Upper lobe of right lung (tissue), 1 donor: ENCODE measurements around the gene PLEKHM3. TPM values are rescaled to one million over a fixed set of nuclear protein-coding genes. Genes with fewer than 3 reads are reported as not detected.

ENCODE experiments used
- ATAC-seq: fragments of 200-7000 bp; cut with Tn5 transposase; one replicate; pipeline ENCODE4 v1.9.1; 2020; ENCODE audit warnings: mild to moderate bottlenecking, moderate library complexity
- DNase-seq: peaks from one replicate; pipeline ENCODE4 v3.0.0-alpha.2; 2020
- H3K27ac ChIP-seq: fragments of 200-600 bp; one replicate; pipeline ENCODE4 v1.8.0; 2022
- H3K27me3 ChIP-seq: fragments of 200-600 bp; one replicate; pipeline ENCODE4 v1.8.0; 2022; ENCODE audit warnings: mild to moderate bottlenecking
- H3K36me3 ChIP-seq: fragments of 200-600 bp; one replicate; pipeline ENCODE4 v1.8.0; 2022
- H3K4me1 ChIP-seq: fragments of 200-600 bp; one replicate; pipeline ENCODE4 v1.8.0; 2022
- H3K4me3 ChIP-seq: fragments of 200-600 bp; one replicate; pipeline ENCODE4 v1.8.0; 2022; ENCODE audit warnings: mild to moderate bottlenecking
- H3K9me3 ChIP-seq: fragments of 200-600 bp; one replicate; pipeline ENCODE4 v1.8.0; 2022
- intact Hi-C: fragments of 100-400 bp; cut with DNase I; formaldehyde crosslinking; loops from one replicate; pipeline ENCODE4 v1.11.0; 2022
- total RNA-seq: library from RNA; stranded (reverse); fragmentation: NEBNext Ultra II Directional; extraction: Animal tissue kit (Norgen Biotek cat#: 25700); gene quantifications from one replicate; pipeline ENCODE4 v1.2.1, GENCODE V29; 2021
- TF ChIP-seq, protein P1 (sequence below): fragments of 200-600 bp; IDR thresholded peaks from one replicate; pipeline ENCODE4 v1.8.0; 2022; ENCODE audit warnings: antibody characterized with exemption
- donor health status: DM: no; HTN: yes; CAD: no; lungs with severe emphysema.

PLEKHM3 gene
- total RNA-seq, 1 donor from 2014 or later, result 24.5 TPM

GRCh38 chr2:207879536-207879935, 145.8 kb downstream of the PLEKHM3 start:
- Histone ChIP-seq H3K4me1 (peaks cover 9% of the 10 kb centered on the region), H3K9me3 (no peaks in the 10 kb centered on the region), H3K27ac (no peak overlapping the region), H3K4me3 (no peak overlapping the region), H3K36me3 (no peaks in the 10 kb centered on the region), H3K27me3 (no peaks in the 10 kb centered on the region)
- intact Hi-C loops, result no loop called here
- no peak for DNase-seq
- ATAC-seq, result no peak
- TF ChIP-seq, protein P1, sequence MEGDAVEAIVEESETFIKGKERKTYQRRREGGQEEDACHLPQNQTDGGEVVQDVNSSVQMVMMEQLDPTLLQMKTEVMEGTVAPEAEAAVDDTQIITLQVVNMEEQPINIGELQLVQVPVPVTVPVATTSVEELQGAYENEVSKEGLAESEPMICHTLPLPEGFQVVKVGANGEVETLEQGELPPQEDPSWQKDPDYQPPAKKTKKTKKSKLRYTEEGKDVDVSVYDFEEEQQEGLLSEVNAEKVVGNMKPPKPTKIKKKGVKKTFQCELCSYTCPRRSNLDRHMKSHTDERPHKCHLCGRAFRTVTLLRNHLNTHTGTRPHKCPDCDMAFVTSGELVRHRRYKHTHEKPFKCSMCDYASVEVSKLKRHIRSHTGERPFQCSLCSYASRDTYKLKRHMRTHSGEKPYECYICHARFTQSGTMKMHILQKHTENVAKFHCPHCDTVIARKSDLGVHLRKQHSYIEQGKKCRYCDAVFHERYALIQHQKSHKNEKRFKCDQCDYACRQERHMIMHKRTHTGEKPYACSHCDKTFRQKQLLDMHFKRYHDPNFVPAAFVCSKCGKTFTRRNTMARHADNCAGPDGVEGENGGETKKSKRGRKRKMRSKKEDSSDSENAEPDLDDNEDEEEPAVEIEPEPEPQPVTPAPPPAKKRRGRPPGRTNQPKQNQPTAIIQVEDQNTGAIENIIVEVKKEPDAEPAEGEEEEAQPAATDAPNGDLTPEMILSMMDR, result no peak

- no peaks in the 10 kb centered on the region for H3K9me3 ChIP-seq
- peak; percentile 47 for ATAC-seq
- intact Hi-C loops, result no loop called here
Observed at GRCh38 chr2:207876842-207877535, 148.3 kb downstream of the PLEKHM3 start.

DNA sequence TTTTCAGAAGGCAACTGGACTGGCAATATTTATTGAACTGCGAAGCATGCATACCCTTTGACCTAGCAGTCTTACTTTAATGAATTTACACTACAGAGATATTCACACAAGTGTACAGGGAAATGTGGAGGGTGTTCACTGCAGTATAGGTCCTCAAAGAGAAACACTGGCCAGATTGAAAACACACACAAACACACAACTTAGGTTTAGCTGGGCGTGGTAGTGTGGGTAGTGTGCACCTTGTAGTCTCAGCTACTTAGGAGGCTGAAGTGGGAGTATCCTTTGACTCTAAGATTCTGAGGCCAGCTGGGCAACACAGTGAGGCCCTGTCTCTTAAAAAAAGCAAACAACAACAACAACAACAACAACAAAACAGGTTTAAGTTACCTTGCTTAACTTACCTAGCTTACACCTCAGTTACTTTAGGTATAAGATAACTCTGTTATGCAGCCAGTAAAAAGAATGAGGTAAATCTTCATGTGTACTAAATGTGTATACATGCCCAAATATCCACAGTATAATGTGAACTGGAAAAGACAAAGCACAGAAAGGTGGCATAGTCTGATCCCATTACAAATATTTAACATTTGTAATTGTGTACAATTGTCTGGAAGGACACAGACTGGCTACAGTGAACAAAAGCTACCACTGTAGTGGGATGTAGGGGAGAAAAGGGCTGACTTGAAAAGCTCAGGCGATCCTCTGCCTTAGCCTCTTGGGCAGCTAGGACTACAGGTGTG, 149.7 kb downstream of the PLEKHM3 start:
- H3K27ac ChIP-seq, result no peak overlapping the region
- H3K4me1 ChIP-seq, result peaks cover 9% of the 10 kb centered on the region
- no peaks in the 10 kb centered on the region for H3K27me3 ChIP-seq
- intact Hi-C loops, result no loop called here
- TF ChIP-seq, protein P1, result no peak
- DNase-seq (no peak), ATAC-seq (no peak)
- no peak overlapping the region for H3K4me3 ChIP-seq
- H3K36me3 ChIP-seq, result no peaks in the 10 kb centered on the region
- H3K9me3 ChIP-seq, result no peaks in the 10 kb centered on the region

More at GRCh38 chr2:207876842-207877535, 148.3 kb downstream of the PLEKHM3 start:
- peaks cover 9% of the 10 kb centered on the region for H3K4me1 ChIP-seq
- DNase-seq, result no peak
- H3K27ac ChIP-seq, result peak overlapping the region; percentile 36
- H3K27me3 ChIP-seq, result no peaks in the 10 kb centered on the region
- no peak overlapping the region for H3K4me3 ChIP-seq
- no peaks in the 10 kb centered on the region for H3K36me3 ChIP-seq
- TF ChIP-seq, protein P1, result no peak

DNA sequence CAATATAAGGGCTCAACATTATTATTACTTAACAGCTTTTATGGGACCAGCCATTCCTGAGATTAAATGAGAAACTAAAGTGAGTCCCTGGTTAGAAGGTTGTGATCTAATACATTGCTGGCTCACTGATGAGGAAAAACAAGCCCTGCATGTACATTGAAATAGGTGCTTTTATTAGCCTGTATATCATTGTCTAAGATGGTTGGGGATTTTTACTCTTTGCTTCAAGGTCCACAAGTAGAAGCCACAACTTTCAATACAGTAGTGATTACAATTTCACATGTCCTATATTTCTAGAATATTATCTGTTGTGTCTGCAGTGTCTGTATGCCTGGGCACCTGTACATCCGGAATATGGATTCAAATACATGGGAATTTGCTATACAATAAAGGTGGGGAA, 151.5 kb downstream of the PLEKHM3 start:
- no peak for DNase-seq
- Histone ChIP-seq H3K4me1 (peaks cover 9% of the 10 kb centered on the region), H3K9me3 (no peaks in the 10 kb centered on the region), H3K27ac (no peak overlapping the region), H3K36me3 (no peaks in the 10 kb centered on the region), H3K4me3 (no peak overlapping the region), H3K27me3 (no peaks in the 10 kb centered on the region)
- intact Hi-C loops, result no loop called here
- ATAC-seq, result no peak
- TF ChIP-seq, protein P1, result no peak

DNA sequence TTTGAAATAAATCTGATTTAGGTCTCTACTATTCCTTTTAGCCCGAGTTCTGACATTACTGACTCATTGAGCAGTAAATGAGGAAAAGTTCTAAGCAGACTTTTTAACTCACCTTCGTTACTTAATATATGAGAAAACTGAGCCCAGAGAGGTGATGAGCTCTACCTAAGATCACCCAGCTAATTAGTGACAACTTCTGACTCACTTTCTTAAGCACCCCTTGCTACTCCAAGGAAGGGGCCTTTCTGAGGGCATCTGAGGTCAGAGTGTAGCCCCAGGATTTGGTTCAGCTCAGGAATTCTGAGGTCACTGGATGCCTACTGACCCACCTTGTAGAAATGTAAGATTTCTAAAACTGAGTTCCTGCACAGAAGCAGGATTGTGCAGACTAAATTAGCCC, 153.4 kb downstream of the PLEKHM3 start:
- no peak overlapping the region for H3K4me3 ChIP-seq

More for the DNA sequence above, 153.4 kb downstream of the PLEKHM3 start:
- ATAC-seq (no peak), DNase-seq (no peak)
- TF ChIP-seq, protein P1, result no peak
- H3K27me3 ChIP-seq, result no peaks in the 10 kb centered on the region
- no peak overlapping the region for H3K27ac ChIP-seq
- H3K36me3 ChIP-seq, result no peaks in the 10 kb centered on the region
- peaks cover 6% of the 10 kb centered on the region for H3K4me1 ChIP-seq
- intact Hi-C loops, result no loop called here
- no peaks in the 10 kb centered on the region for H3K9me3 ChIP-seq
